Suprapubic skin (tissue), 3 donors: Measurements from ENCODE around the gene DGKB.

ENCODE experiments used
- POLR2AphosphoS5 ChIP-seq, 3 donors: sonication (generic); formaldehyde crosslinking; IDR thresholded peaks; one replicate each; pipeline ENCODE4 v1.6.1; 2017; ENCODE audit warnings: antibody characterized with exemption in 3 of 3
- TF ChIP-seq, protein P1 (sequence below), 2 donors: fragments of 200-600 bp in 1 of 2; fragments of 450-650 bp in 1 of 2; sonication (generic) in 1 of 2; IDR thresholded peaks; one replicate each; pipeline ENCODE4 v1.5.1; 2016 to 2019; ENCODE audit warnings: antibody characterized with exemption in 2 of 2, mild to moderate bottlenecking in 1 of 2, moderate library complexity in 1 of 2

DNA sequence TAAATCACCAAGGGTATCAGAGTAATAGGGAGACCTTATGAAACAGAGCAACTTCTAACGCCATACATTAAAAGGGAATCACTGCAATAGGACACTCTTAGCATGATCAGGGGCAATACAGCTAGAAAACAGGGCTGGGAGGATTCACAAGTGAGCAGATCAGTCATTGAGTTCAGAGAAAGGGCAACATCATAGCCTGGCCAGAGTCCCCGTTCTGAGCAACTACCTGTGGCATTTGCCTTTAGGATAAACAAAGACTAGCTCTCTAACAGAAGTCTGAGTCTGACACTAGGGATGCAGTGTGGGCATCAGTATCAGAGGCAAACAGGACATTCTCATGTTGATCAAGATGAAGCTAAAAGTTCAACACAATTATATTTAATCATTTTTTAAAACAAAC lies 297.9 kb downstream of the DGKB start:
- TF ChIP-seq, protein P1, sequence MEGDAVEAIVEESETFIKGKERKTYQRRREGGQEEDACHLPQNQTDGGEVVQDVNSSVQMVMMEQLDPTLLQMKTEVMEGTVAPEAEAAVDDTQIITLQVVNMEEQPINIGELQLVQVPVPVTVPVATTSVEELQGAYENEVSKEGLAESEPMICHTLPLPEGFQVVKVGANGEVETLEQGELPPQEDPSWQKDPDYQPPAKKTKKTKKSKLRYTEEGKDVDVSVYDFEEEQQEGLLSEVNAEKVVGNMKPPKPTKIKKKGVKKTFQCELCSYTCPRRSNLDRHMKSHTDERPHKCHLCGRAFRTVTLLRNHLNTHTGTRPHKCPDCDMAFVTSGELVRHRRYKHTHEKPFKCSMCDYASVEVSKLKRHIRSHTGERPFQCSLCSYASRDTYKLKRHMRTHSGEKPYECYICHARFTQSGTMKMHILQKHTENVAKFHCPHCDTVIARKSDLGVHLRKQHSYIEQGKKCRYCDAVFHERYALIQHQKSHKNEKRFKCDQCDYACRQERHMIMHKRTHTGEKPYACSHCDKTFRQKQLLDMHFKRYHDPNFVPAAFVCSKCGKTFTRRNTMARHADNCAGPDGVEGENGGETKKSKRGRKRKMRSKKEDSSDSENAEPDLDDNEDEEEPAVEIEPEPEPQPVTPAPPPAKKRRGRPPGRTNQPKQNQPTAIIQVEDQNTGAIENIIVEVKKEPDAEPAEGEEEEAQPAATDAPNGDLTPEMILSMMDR (IDR thresholded peaks at IDR 0.05) = no peak
- TF ChIP-seq POLR2AphosphoS5 (IDR thresholded peaks at IDR 0.05) = no peak
